A673 (cell line): ENCODE data around the gene CD3D. TPM values are rescaled to one million over a fixed set of nuclear protein-coding genes. Genes with fewer than 3 reads are reported as not detected.

Experiments used
- BruUV-seq: library from RNA; stranded (reverse); fragments of 400-500 nt; replicated peaks from 2 replicates; lab custom pipeline; 2021; lab: Mats Ljungman, UMichigan
- CTCF ChIA-PET: fragments of 300-600 bp; sonication (Branson Sonifier 250); formaldehyde crosslinking; loops from one replicate; lab custom pipeline; 2022; ENCODE audit warnings: antibody characterized with exemption; lab: Charles Lee
- POLR2A ChIA-PET: fragments of 300-600 bp; sonication (Branson Sonifier 250); formaldehyde crosslinking; loops from one replicate; lab custom pipeline; 2022; ENCODE audit warnings: antibody characterized with exemption; ENCODE audit not compliant: low non-redundant PET; lab: Charles Lee
- DNase-seq: peaks from one replicate; pipeline ENCODE4 v3.0.0-alpha.2; 2015; ENCODE audit warnings: low spot score
- H3K27ac ChIP-seq: fragments of 200-600 bp; sonication (generic); 2 replicates; pipeline ENCODE4 v1.5.1; 2016; ENCODE audit warnings: mixed run types, low read depth, mild to moderate bottlenecking, mixed read lengths, antibody characterized with exemption, low read length; ENCODE audit not compliant: poor library complexity, severe bottlenecking
- H3K27me3 ChIP-seq: fragments of 200-600 bp; sonication (generic); replicated peaks from 2 replicates; pipeline ENCODE4 v1.6.1; 2017; ENCODE audit warnings: mixed run types, low read depth, mild to moderate bottlenecking, mixed read lengths, antibody characterized with exemption, low read length; ENCODE audit not compliant: insufficient read depth, poor library complexity
- H3K36me3 ChIP-seq: fragments of 200-600 bp; sonication (generic); 2 replicates; pipeline ENCODE4 v1.6.1; 2016; ENCODE audit warnings: mixed run types, mild to moderate bottlenecking, mixed read lengths, antibody characterized with exemption, low read length; ENCODE audit not compliant: insufficient read depth, poor library complexity, severe bottlenecking
- H3K4me1 ChIP-seq: fragments of 200-600 bp; sonication (generic); 2 replicates; pipeline ENCODE4 v1.6.1; 2017; ENCODE audit warnings: mixed run types, mild to moderate bottlenecking, mixed read lengths, antibody characterized with exemption, low read length; ENCODE audit not compliant: insufficient read depth, poor library complexity, severe bottlenecking
- H3K4me3 ChIP-seq: fragments of 200-600 bp; sonication (generic); 2 replicates; pipeline ENCODE4 v1.5.1; 2016; ENCODE audit warnings: low read depth, mixed run types, mild to moderate bottlenecking, mixed read lengths, low read length; ENCODE audit not compliant: poor library complexity, severe bottlenecking
- H3K9me3 ChIP-seq: fragments of 200-600 bp; sonication (generic); 2 replicates; pipeline ENCODE4 v1.6.1; 2016; ENCODE audit warnings: mixed run types, low read depth, mild to moderate bottlenecking, mixed read lengths, antibody characterized with exemption, low read length; ENCODE audit not compliant: poor library complexity, severe bottlenecking
- CTCF ChIP-seq: fragments of 300-800, 200-600 bp; sonication (generic); conservative IDR thresholded peaks from 2 replicates; pipeline ENCODE4 v1.5.1; 2017; ENCODE audit warnings: low read depth, mild to moderate bottlenecking, antibody characterized with exemption, low read length, moderate library complexity, mixed read lengths
- EZH2 ChIP-seq: fragments of 200-600 bp; sonication (generic); IDR thresholded peaks from 2 replicates; pipeline ENCODE4 v1.6.1; 2017; ENCODE audit warnings: borderline replicate concordance, low read depth, mild to moderate bottlenecking, mixed read lengths, antibody characterized with exemption, low read length; ENCODE audit not compliant: poor library complexity, severe bottlenecking
- intact Hi-C: fragments of 100-400 bp; cut with micrococcal nuclease; formaldehyde crosslinking; loops from one replicate; pipeline ENCODE4 v1.10.0; 2022; ENCODE audit not compliant: unreplicated experiment
- total RNA-seq: library from RNA; stranded (reverse); gene quantifications from 2 replicates; pipeline ENCODE4 v1.2.3, GENCODE V29; 2021

The CD3D gene
- total RNA-seq, 1 experiment from 2014 or later = not detected

GRCh38 chr11:118321386-118322082, 21.0 kb downstream of the CD3D start:
- Histone ChIP-seq H3K27me3 (peaks cover 13% of the 10 kb centered on the region), H3K4me1 (no peaks in the 10 kb centered on the region), H3K27ac (no peak overlapping the region), H3K36me3 (no peaks in the 10 kb centered on the region), H3K4me3 (no peak overlapping the region), H3K9me3 (no peaks in the 10 kb centered on the region)
- ChIA-PET POLR2A (no interaction called here), CTCF (no interaction called here)
- no TSS peak for BruUV-seq
- DNase-seq = no peak
- intact Hi-C loops = no loop called here
- no peak for TF ChIP-seq EZH2

GRCh38 chr11:118320515-118320914, 22.0 kb downstream of the CD3D start:
- DNase-seq = no peak
- H3K4me3 ChIP-seq = no peak overlapping the region
- no peak overlapping the region for H3K27ac ChIP-seq
- no peaks in the 10 kb centered on the region for H3K36me3 ChIP-seq
- H3K4me1 ChIP-seq = no peaks in the 10 kb centered on the region
- peaks cover 21% of the 10 kb centered on the region for H3K27me3 ChIP-seq
- intact Hi-C loops = no loop called here
- H3K9me3 ChIP-seq = no peaks in the 10 kb centered on the region
- BruUV-seq = no TSS peak
- TF ChIP-seq CTCF (no peak), EZH2 (no peak)
- CTCF ChIA-PET = no interaction called here
- POLR2A ChIA-PET = no interaction called here

DNA sequence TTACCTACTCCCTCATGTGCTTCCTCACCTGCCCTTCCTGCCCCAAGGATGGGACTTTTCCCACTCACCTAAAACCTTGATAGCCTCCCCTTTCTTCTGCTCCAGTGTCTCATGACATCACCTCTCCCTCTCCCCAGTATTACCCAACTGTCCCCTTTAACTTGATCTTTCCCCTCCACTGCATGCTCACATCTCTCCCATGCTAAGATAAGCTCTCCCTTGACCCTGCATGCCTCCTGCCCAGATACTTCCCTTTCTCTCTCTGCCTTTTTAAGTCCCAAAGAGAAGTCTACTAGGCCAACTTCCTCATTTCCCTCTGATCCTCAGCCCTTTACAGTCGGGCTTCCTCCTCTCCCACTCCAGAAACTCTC, 23.2 kb downstream of the CD3D start:
- BruUV-seq = no TSS peak
- Histone ChIP-seq H3K27ac (no peak overlapping the region), H3K4me3 (no peak overlapping the region), H3K36me3 (no peaks in the 10 kb centered on the region), H3K27me3 (peaks cover 31% of the 10 kb centered on the region), H3K4me1 (no peaks in the 10 kb centered on the region), H3K9me3 (no peaks in the 10 kb centered on the region)
- TF ChIP-seq EZH2 (no peak), CTCF (no peak)
- ChIA-PET POLR2A (no interaction called here), CTCF (no interaction called here)
- DNase-seq = no peak
- intact Hi-C loops = no loop called here

- no peak for DNase-seq
- POLR2A ChIA-PET = no interaction called here
- H3K27me3 ChIP-seq = peaks cover 37% of the 10 kb centered on the region
- intact Hi-C loops = no loop called here
- TF ChIP-seq CTCF = no peak
- no peak for TF ChIP-seq EZH2
- no peaks in the 10 kb centered on the region for H3K9me3 ChIP-seq
- no TSS peak for BruUV-seq
- H3K4me1 ChIP-seq = no peaks in the 10 kb centered on the region
- no peak overlapping the region for H3K4me3 ChIP-seq
- no peaks in the 10 kb centered on the region for H3K36me3 ChIP-seq
- no peak overlapping the region for H3K27ac ChIP-seq
- CTCF ChIA-PET = no interaction called here
Observed at GRCh38 chr11:118318581-118319336, 23.7 kb downstream of the CD3D start.
